SK-N-SH (cell line): Measurements from ENCODE around the gene FRAS1. TPM values are rescaled to one million over a fixed set of nuclear protein-coding genes. Genes with fewer than 3 reads are reported as not detected.

Experiments used
- CTCF ChIA-PET: fragments of 300-600, 350-600 bp; formaldehyde crosslinking; extraction: SDS; loops from one replicate; lab custom pipeline; 2021; lab: Yijun Ruan, JAX
- POLR2A ChIA-PET: fragments of 350-600 bp; sonication (Branson Sonifier 250); formaldehyde crosslinking; extraction: SDS; loops from one replicate; lab custom pipeline; 2020; ENCODE audit warnings: antibody characterized with exemption, inconsistent platforms; lab: Yijun Ruan, JAX
- DNase-seq: peaks from one replicate; pipeline ENCODE4 v3.0.0; 2012
- H2AFZ ChIP-seq: fragments of 200-600 bp; sonication (generic); 2 replicates; pipeline ENCODE4 v1.8.1; 2016; ENCODE audit warnings: antibody characterized with exemption, mild to moderate bottlenecking, low read depth
- H3F3A ChIP-seq: fragments of 200-600 bp; sonication (generic); replicated peaks from 2 replicates; pipeline ENCODE3; 2016; ENCODE audit warnings: antibody characterized with exemption, mild to moderate bottlenecking; ENCODE audit not compliant: insufficient read depth
- H3K27ac ChIP-seq, 2 experiments: fragments of 200-500 bp in 1 of 2; fragments of 200-600 bp in 1 of 2; sonication (Bioruptor generic) in 1 of 2; sonication (generic), shearing (Covaris generic) in 1 of 2; 2 replicates each; pipeline versions ENCODE4 v1.5.1 to v1.6.1; 2014 to 2016; ENCODE audit warnings: low read depth in 2 of 2, inconsistent platforms in 1 of 2, low read length in 1 of 2, mild to moderate bottlenecking in 1 of 2, mixed read lengths in 1 of 2
- H3K27me3 ChIP-seq: fragments of 200-600 bp; sonication (generic), shearing (Covaris generic); 2 replicates; pipeline ENCODE4 v1.6.1; 2016; ENCODE audit warnings: mixed run types; ENCODE audit not compliant: insufficient read depth
- H3K36me3 ChIP-seq, 2 experiments: fragments of 200-500 bp in 1 of 2; fragments of 200-600 bp in 1 of 2; sonication (Bioruptor generic) in 1 of 2; sonication (generic) in 1 of 2; replicated peaks in 1 of 2; 2 replicates each; pipeline versions ENCODE3 to v1.5.1; 2014 to 2016; ENCODE audit warnings: low read length in 1 of 2, mild to moderate bottlenecking in 1 of 2; ENCODE audit not compliant: insufficient read depth in 2 of 2, control insufficient read depth in 1 of 2
- H3K4me1 ChIP-seq, 2 experiments: fragments of 200-500 bp in 1 of 2; fragments of 200-600 bp in 1 of 2; sonication (Bioruptor generic) in 1 of 2; sonication (generic), shearing (Covaris generic) in 1 of 2; 2 replicates each; pipeline versions ENCODE4 v1.5.1 to v1.6.1; 2014 to 2016; ENCODE audit warnings: low read depth in 1 of 2, low read length in 1 of 2, mixed run types in 1 of 2; ENCODE audit not compliant: insufficient read depth in 2 of 2, control insufficient read depth in 1 of 2
- H3K4me2 ChIP-seq: fragments of 200-600 bp; sonication (generic), shearing (Covaris generic); 2 replicates; pipeline ENCODE4 v1.6.1; 2017; ENCODE audit warnings: mixed run types
- H3K4me3 ChIP-seq, 2 experiments: fragments of 200-500 bp in 1 of 2; fragments of 200-600 bp in 1 of 2; sonication (Bioruptor generic) in 1 of 2; sonication (generic), shearing (Covaris generic) in 1 of 2; 2 replicates each; pipeline versions ENCODE4 v1.5.1 to v1.8.1; 2014 to 2016; ENCODE audit warnings: low read depth in 2 of 2, inconsistent platforms in 1 of 2, low read length in 1 of 2, mild to moderate bottlenecking in 1 of 2, mixed read lengths in 1 of 2, moderate library complexity in 1 of 2
- H3K79me2 ChIP-seq: fragments of 200-600 bp; sonication (generic); 2 replicates; pipeline ENCODE4 v1.8.1; 2017; ENCODE audit warnings: mild to moderate bottlenecking; ENCODE audit not compliant: insufficient read depth
- H3K9ac ChIP-seq: fragments of 200-600 bp; sonication (generic); 2 replicates; pipeline ENCODE4 v1.6.1; 2017; ENCODE audit warnings: mixed run types
- H3K9me2 ChIP-seq: fragments of 200-600 bp; sonication (generic); 2 replicates; pipeline ENCODE4 v1.6.1; 2017; ENCODE audit warnings: mixed run types
- H3K9me3 ChIP-seq: fragments of 200-600 bp; sonication (generic); 2 replicates; pipeline ENCODE4 v1.6.1; 2017; ENCODE audit warnings: mixed run types, mild to moderate bottlenecking, moderate library complexity
- H4K20me1 ChIP-seq: fragments of 200-600 bp; sonication (generic); 2 replicates; pipeline ENCODE4 v1.6.1; 2017; ENCODE audit warnings: mild to moderate bottlenecking, mixed run types; ENCODE audit not compliant: insufficient read depth
- CHD2 ChIP-seq: fragments of 150-350 bp; IDR thresholded peaks from 2 replicates; pipeline ENCODE4 v1.6.1; 2018; ENCODE audit warnings: low read length; ENCODE audit not compliant: partially characterized antibody
- CTCF ChIP-seq: fragments of 200-600 bp; sonication (generic); IDR thresholded peaks from 2 replicates; pipeline ENCODE4 v1.6.1; 2017; ENCODE audit warnings: antibody characterized with exemption, mild to moderate bottlenecking, moderate library complexity
- ELF1 ChIP-seq: IDR thresholded peaks from 2 replicates; pipeline ENCODE4 v1.4.0; 2012
- FOSL2 ChIP-seq: IDR thresholded peaks from 2 replicates; pipeline ENCODE4 v1.4.0; 2012; ENCODE audit warnings: low read depth, mild to moderate bottlenecking, moderate library complexity, borderline replicate concordance
- GABPA ChIP-seq: IDR thresholded peaks from 2 replicates; pipeline ENCODE4 v1.4.0; 2012; ENCODE audit warnings: low read depth, mild to moderate bottlenecking
- GATA2 ChIP-seq: sonication (generic); formaldehyde crosslinking; IDR thresholded peaks from 2 replicates; pipeline ENCODE4 v1.5.0; 2020; ENCODE audit warnings: mild to moderate bottlenecking, missing genetic modification reagents
- MXI1 ChIP-seq: IDR thresholded peaks from 2 replicates; pipeline ENCODE4 v1.6.1; 2012; ENCODE audit warnings: mild to moderate bottlenecking, low read depth, low read length, improper control_type of control experiment
- NRF1 ChIP-seq: IDR thresholded peaks from 2 replicates; pipeline ENCODE4 v1.6.1; 2012; ENCODE audit warnings: low read depth, mild to moderate bottlenecking, low read length
- PBX3 ChIP-seq: IDR thresholded peaks from 2 replicates; pipeline ENCODE4; 2012
- POLR2AphosphoS5 ChIP-seq: IDR thresholded peaks from 2 replicates; pipeline ENCODE4 v1.6.1; 2012; ENCODE audit warnings: low read depth, low read length
- REST ChIP-seq: IDR thresholded peaks from 2 replicates; pipeline ENCODE4 v1.6.1; 2012; ENCODE audit warnings: mild to moderate bottlenecking, low read depth, low read length, moderate library complexity
- RFX5 ChIP-seq: IDR thresholded peaks from 2 replicates; pipeline ENCODE4 v1.6.1; 2012; ENCODE audit warnings: mild to moderate bottlenecking, improper control_type of control experiment, low read length
- RXRA ChIP-seq: IDR thresholded peaks from 2 replicates; pipeline ENCODE4 v1.4.0; 2012; ENCODE audit warnings: low read depth, mild to moderate bottlenecking, borderline replicate concordance
- SIN3A ChIP-seq: IDR thresholded peaks from 2 replicates; pipeline ENCODE4 v1.6.1; 2012; ENCODE audit warnings: low read depth, mild to moderate bottlenecking, low read length, moderate library complexity, borderline replicate concordance
- SMC3 ChIP-seq: IDR thresholded peaks from 2 replicates; pipeline ENCODE4 v1.6.1; 2012; ENCODE audit warnings: low read depth, low read length, improper control_type of control experiment
- TAF1 ChIP-seq: IDR thresholded peaks from 2 replicates; pipeline ENCODE4 v1.6.1; 2012; ENCODE audit warnings: low read depth, mild to moderate bottlenecking, low read length, moderate library complexity, borderline replicate concordance
- TCF12 ChIP-seq: IDR thresholded peaks from 2 replicates; pipeline ENCODE4 v1.4.0; 2012
- YY1 ChIP-seq: IDR thresholded peaks from 2 replicates; pipeline ENCODE4 v1.4.0; 2012; ENCODE audit warnings: low read depth, mild to moderate bottlenecking
- ZBTB33 ChIP-seq: IDR thresholded peaks from 2 replicates; pipeline ENCODE4 v1.4.0; 2012; ENCODE audit warnings: low read depth, borderline replicate concordance
- WGBS: methylation state at CpG from one replicate; pipeline ENCODE4 v1.1.6; 2017; ENCODE audit warnings: low lambda C conversion rate; 5-methylcytosine and 5-hydroxymethylcytosine counted together
- polyA plus RNA-seq, 3 experiments: library from polyadenylated mRNA; depleted of rRNA; stranded (reverse); fragments of >200 nt; gene quantifications; 2 replicates each; pipeline ENCODE4 v1.2.3, GENCODE V29; 2012

The FRAS1 gene
- polyA plus RNA-seq, 1 of the 3 experiments (the other 2 are of a cell fraction) = 8.3 TPM

GRCh38 chr4:78311306-78311705 is 254.2 kb downstream of the FRAS1 start:
- TF ChIP-seq CHD2 (no peak), YY1 (no peak)
- Histone ChIP-seq H3K9me3 (no peaks in the 10 kb centered on the region), H4K20me1 (no peaks in the 10 kb centered on the region), H3K27me3 (no peaks in the 10 kb centered on the region), H2AFZ (no peak overlapping the region), H3K27ac (no peak overlapping the region), H3K9me2 (no peaks in the 10 kb centered on the region), H3K4me2 (no peak overlapping the region), H3K4me1 (peaks cover 0 to 8% of the 10 kb centered on the region in 2 experiments; a peak in 2 of 4 replicates), H3K79me2 (no peaks in the 10 kb centered on the region), H3K9ac (no peak overlapping the region), H3K4me3 (no peak overlapping the region), H3F3A (no peaks in the 10 kb centered on the region), H3K36me3 (peaks cover 3 to 33% of the 10 kb centered on the region in 2 experiments)
- POLR2A ChIA-PET = no interaction called here
- no peak for DNase-seq
- CTCF ChIA-PET = interaction anchor here (1.1 kb wide), 1 partner anchor 90 kb away, joined by 3 read pairs; no protein-coding TSS in a partner anchor
- 89% methylated on average over 4 of the region's 4 CpGs for WGBS

- Histone ChIP-seq H3K79me2 (no peaks in the 10 kb centered on the region), H4K20me1 (no peaks in the 10 kb centered on the region), H3K4me1 (peaks cover 0 to 8% of the 10 kb centered on the region in 2 experiments; a peak in 2 of 4 replicates), H3K4me2 (no peak overlapping the region), H3K27ac (no peak overlapping the region), H3K27me3 (no peaks in the 10 kb centered on the region), H3F3A (no peaks in the 10 kb centered on the region), H2AFZ (no peak overlapping the region), H3K9me2 (no peaks in the 10 kb centered on the region), H3K4me3 (no peak overlapping the region), H3K9ac (no peak overlapping the region), H3K36me3 (peaks cover 8 to 43% of the 10 kb centered on the region in 2 experiments), H3K9me3 (no peaks in the 10 kb centered on the region)
- no peak for DNase-seq
- no peak for TF ChIP-seq RFX5
- no peak for TF ChIP-seq SMC3
- TF ChIP-seq NRF1 = no peak
- TF ChIP-seq REST = no peak
- no peak for TF ChIP-seq RXRA
- no peak for TF ChIP-seq FOSL2
- TF ChIP-seq GATA2 (CRISPR knock-in tag) = no peak
- no peak for TF ChIP-seq SIN3A
- no peak for TF ChIP-seq TAF1
- TF ChIP-seq YY1 = no peak
- no peak for TF ChIP-seq TCF12
- no peak for TF ChIP-seq POLR2AphosphoS5
- TF ChIP-seq GABPA = no peak
- no peak for TF ChIP-seq CTCF
- no peak for TF ChIP-seq ZBTB33
- no peak for TF ChIP-seq PBX3
- TF ChIP-seq MXI1 = no peak
- TF ChIP-seq ELF1 = no peak
- TF ChIP-seq CHD2 = no peak
- POLR2A ChIA-PET = no interaction called here
- 94% methylated on average over 2 of the region's 2 CpGs for WGBS
- CTCF ChIA-PET = no interaction called here
Observed at GRCh38 chr4:78312989-78313753, 256.0 kb downstream of the FRAS1 start.
